ENCODE data around the gene MYO1C.

The MYO1C gene

GRCh38 chr17:1475321-1475854 lies 17.1 kb downstream of the MYO1C start:
- no peaks in the 10 kb centered on the region for H3K27me3 ChIP-seq (ENCODE audit: insufficient read depth, poor library complexity, severe bottlenecking)
- no peak overlapping the region for H3K27ac ChIP-seq (replicated peaks)
- DNase-seq (ENCODE audit: low read depth in 1 of 2, low spot score in 1 of 2) = no peak
- no peak overlapping the region for H3K4me3 ChIP-seq (replicated peaks; ENCODE audit: insufficient read depth, low read length)
- TF ChIP-seq REST (IDR thresholded peaks at IDR 0.05; ENCODE audit: insufficient replicate concordance, low read depth) (no peak), CTCF (IDR thresholded peaks at IDR 0.05; ENCODE audit: insufficient read depth, low read length) (no peak), POLR2AphosphoS5 (IDR thresholded peaks at IDR 0.05; ENCODE audit: low read depth) (no peak), GABPA (IDR thresholded peaks at IDR 0.05; ENCODE audit: low read depth) (no peak), SPI1 (IDR thresholded peaks at IDR 0.05; ENCODE audit: borderline replicate concordance, low read depth) (no peak)

GRCh38 chr17:1474402-1475189 lies 17.9 kb downstream of the MYO1C start:
- Histone ChIP-seq H3K27me3 (ENCODE audit: insufficient read depth, poor library complexity, severe bottlenecking) (no peaks in the 10 kb centered on the region), H3K27ac (replicated peaks) (no peak overlapping the region), H3K4me3 (replicated peaks; ENCODE audit: insufficient read depth, low read length) (no peak overlapping the region)
- DNase-seq (ENCODE audit: low read depth in 1 of 2, low spot score in 1 of 2) = no peak
- TF ChIP-seq POLR2AphosphoS5 (IDR thresholded peaks at IDR 0.05; ENCODE audit: low read depth) (no peak), GABPA (IDR thresholded peaks at IDR 0.05; ENCODE audit: low read depth) (no peak), SPI1 (IDR thresholded peaks at IDR 0.05; ENCODE audit: borderline replicate concordance, low read depth) (no peak), CTCF (IDR thresholded peaks at IDR 0.05; ENCODE audit: insufficient read depth, low read length) (no peak), REST (IDR thresholded peaks at IDR 0.05; ENCODE audit: insufficient replicate concordance, low read depth) (no peak)

- DNase-seq (ENCODE audit: low read depth in 1 of 2, low spot score in 1 of 2) = no peak
- Histone ChIP-seq H3K27ac (replicated peaks) (no peak overlapping the region), H3K27me3 (ENCODE audit: insufficient read depth, poor library complexity, severe bottlenecking) (no peaks in the 10 kb centered on the region), H3K4me3 (replicated peaks; ENCODE audit: insufficient read depth, low read length) (no peak overlapping the region)
- no peak for TF ChIP-seq REST (IDR thresholded peaks at IDR 0.05; ENCODE audit: insufficient replicate concordance, low read depth)
- TF ChIP-seq CTCF (IDR thresholded peaks at IDR 0.05; ENCODE audit: insufficient read depth, low read length) = no peak
- no peak for TF ChIP-seq SPI1 (IDR thresholded peaks at IDR 0.05; ENCODE audit: borderline replicate concordance, low read depth)
- no peak for TF ChIP-seq POLR2AphosphoS5 (IDR thresholded peaks at IDR 0.05; ENCODE audit: low read depth)
- no peak for TF ChIP-seq GABPA (IDR thresholded peaks at IDR 0.05; ENCODE audit: low read depth)
These were observed 18.6 kb downstream of the MYO1C start for GRCh38 chr17:1473841-1474240.
